K562 (cell line): Measurements from ENCODE around the gene SLC26A2. TPM values are rescaled to one million over a fixed set of nuclear protein-coding genes. Genes with fewer than 3 reads are reported as not detected.
A peak's percentile ranks its signal among the peaks of the same experiment; 100 is the strongest.

Experiments
- JUN ChIP-seq, 2 experiments: sonication (generic) in 1 of 2; formaldehyde crosslinking in 1 of 2; IDR thresholded peaks; 2 replicates each; pipeline versions ENCODE4 v1.6.1 to v1.8.0; 2012 to 2022; ENCODE audit warnings: borderline replicate concordance in 2 of 2, mild to moderate bottlenecking in 2 of 2, improper control_type of control experiment in 1 of 2, low read depth in 1 of 2, low read length in 1 of 2, missing genetic modification reagents in 1 of 2
- MYC ChIP-seq, 2 experiments: fragments of 250-450 bp in 1 of 2; sonication (Bioruptor Pico) in 1 of 2; IDR thresholded peaks; 2 replicates each; pipeline versions ENCODE4 v1.5.1 to v1.6.1; 2012 to 2021; ENCODE audit warnings: low read depth in 2 of 2, borderline replicate concordance in 1 of 2, improper control_type of control experiment in 1 of 2, low read length in 1 of 2, mild to moderate bottlenecking in 1 of 2, moderate library complexity in 1 of 2
- TAF15 ChIP-seq: fragments of 200-400 bp; formaldehyde crosslinking; IDR thresholded peaks from 2 replicates; pipeline ENCODE4 v1.6.1; 2017; ENCODE audit warnings: mild to moderate bottlenecking, low read depth, low read length, moderate library complexity
- TARDBP ChIP-seq: fragments of 450-650 bp; IDR thresholded peaks from 2 replicates; pipeline ENCODE4 v1.6.1; 2016
- ZC3H4 ChIP-seq: sonication (generic); formaldehyde crosslinking; IDR thresholded peaks from 2 replicates; pipeline ENCODE4 v1.9.0; 2021; ENCODE audit warnings: missing genetic modification reagents, borderline replicate concordance
- ZNF347 ChIP-seq: fragments of 450-650 bp; formaldehyde crosslinking; IDR thresholded peaks from 2 replicates; pipeline ENCODE4 v1.4.0; 2020; ENCODE audit warnings: low read depth, mild to moderate bottlenecking, moderate library complexity
- polyA plus RNA-seq, 8 experiments: library from polyadenylated mRNA; depleted of rRNA in 4 of 8; stranded (reverse) in 5 of 8; unstranded in 3 of 8; fragments of >200 nt; fragmentation: Nextera tagmentation in 2 of 8; fragmentation: Illumina TruSeq in 1 of 8; extraction: Ambion mirVana in 2 of 8; extraction: Trizol in 1 of 8; gene quantifications; 2 replicates each; pipeline versions ENCODE4 v1.2.1 to v1.2.3, GENCODE V29; 2011 to 2014; ENCODE audit warnings: inconsistent platforms in 1 of 8, missing spikeins in 1 of 8
- total RNA-seq, 7 experiments: library from RNA; depleted of rRNA in 6 of 7; stranded (reverse); fragments of >200 nt in 6 of 7; fragmentation: Illumina TruSeq in 2 of 7; extraction: Trizol in 2 of 7; gene quantifications; 2 replicates each; pipeline versions ENCODE4 v1.2.1 to v1.2.3, GENCODE V29; 2011 to 2021; ENCODE audit warnings: low replicate concordance in 1 of 7
- TF ChIP-seq, protein P1 (sequence below): fragments of 450-650 bp; IDR thresholded peaks from 2 replicates; pipeline ENCODE4 v1.6.1; 2018; ENCODE audit not compliant: partially characterized antibody
- TF ChIP-seq, protein P2 (sequence below): sonication (generic); formaldehyde crosslinking; IDR thresholded peaks from 2 replicates; pipeline ENCODE4 v1.8.1; 2023; ENCODE audit warnings: mild to moderate bottlenecking, missing genetic modification reagents
- TF ChIP-seq, protein P3 (sequence below): fragments of 450-650 bp; formaldehyde crosslinking; IDR thresholded peaks from 2 replicates; pipeline ENCODE4 v1.4.0; 2022; ENCODE audit warnings: missing genetic modification characterization

Gene SLC26A2
- total and polyA plus RNA-seq, 9 of the 15 experiments (the other 6 are each of a cell fraction or from before 2014, with no cell fraction given): 1.1 to 6.3 (median 3.6) TPM

DNA sequence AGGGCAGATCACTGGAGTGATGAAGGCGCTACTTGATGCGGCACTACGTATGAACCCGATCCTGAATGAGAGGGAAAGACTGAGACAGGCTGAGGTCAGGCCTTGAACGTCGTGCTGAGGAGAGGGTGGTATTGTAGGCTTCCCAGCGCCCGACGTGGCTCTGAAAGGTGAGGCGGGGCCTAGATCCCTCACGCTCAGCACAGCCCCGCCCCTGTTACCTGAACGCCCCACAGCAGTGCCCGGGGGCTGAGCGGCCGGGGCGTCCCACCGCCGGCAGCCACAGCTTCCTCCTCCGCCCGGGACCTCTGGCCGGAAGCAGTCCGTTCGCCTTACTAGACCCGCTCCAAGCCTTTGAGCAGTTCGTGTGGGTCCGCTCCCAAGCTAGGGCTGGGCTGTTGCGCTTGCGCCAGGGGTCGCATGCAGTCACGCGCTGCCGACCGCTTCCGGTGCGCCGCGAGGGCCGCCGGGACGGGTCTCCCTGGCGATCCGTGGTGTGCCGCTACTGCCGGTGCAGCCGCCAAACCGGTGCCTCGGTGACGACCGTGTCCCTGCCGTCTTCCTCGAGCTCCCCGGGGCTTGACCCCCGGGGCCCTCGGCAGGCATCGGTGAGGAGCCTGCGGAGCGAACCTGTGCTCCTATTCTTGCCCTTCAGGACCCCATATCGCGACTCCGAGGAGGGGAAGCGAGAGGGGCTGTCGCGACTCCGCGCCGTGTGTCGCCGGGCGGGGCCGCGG lies 39.9 kb downstream of the SLC26A2 start, which contains the start of the genes HMGXB3 and TIGD6 (continued):
- TF ChIP-seq, protein P1, sequence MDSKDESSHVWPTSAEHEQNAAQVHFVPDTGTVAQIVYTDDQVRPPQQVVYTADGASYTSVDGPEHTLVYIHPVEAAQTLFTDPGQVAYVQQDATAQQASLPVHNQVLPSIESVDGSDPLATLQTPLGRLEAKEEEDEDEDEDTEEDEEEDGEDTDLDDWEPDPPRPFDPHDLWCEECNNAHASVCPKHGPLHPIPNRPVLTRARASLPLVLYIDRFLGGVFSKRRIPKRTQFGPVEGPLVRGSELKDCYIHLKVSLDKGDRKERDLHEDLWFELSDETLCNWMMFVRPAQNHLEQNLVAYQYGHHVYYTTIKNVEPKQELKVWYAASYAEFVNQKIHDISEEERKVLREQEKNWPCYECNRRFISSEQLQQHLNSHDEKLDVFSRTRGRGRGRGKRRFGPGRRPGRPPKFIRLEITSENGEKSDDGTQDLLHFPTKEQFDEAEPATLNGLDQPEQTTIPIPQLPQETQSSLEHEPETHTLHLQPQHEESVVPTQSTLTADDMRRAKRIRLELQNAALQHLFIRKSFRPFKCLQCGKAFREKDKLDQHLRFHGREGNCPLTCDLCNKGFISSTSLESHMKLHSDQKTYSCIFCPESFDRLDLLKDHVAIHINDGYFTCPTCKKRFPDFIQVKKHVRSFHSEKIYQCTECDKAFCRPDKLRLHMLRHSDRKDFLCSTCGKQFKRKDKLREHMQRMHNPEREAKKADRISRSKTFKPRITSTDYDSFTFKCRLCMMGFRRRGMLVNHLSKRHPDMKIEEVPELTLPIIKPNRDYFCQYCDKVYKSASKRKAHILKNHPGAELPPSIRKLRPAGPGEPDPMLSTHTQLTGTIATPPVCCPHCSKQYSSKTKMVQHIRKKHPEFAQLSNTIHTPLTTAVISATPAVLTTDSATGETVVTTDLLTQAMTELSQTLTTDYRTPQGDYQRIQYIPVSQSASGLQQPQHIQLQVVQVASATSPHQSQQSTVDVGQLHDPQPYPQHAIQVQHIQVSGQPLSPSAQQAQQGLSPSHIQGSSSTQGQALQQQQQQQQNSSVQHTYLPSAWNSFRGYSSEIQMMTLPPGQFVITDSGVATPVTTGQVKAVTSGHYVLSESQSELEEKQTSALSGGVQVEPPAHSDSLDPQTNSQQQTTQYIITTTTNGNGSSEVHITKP: peak; percentile 30
- TF ChIP-seq ZC3H4 (CRISPR knock-in tag) (no peak), ZNF347 (CRISPR knock-in tag) (no peak), TAF15 (no peak), TARDBP (0 out of 2 replicates have a peak, but pooled peaks have one; percentile 46), JUN (IDR thresholded peaks at IDR 0.05; ENCODE audit: borderline replicate concordance, low read depth, low read length) (no peak; the same call in 1 of the 2 replicates), JUN (CRISPR knock-in tag; IDR thresholded peaks at IDR 0.05; ENCODE audit: borderline replicate concordance) (0 out of 2 replicates have a peak, but pooled peaks have one; percentile 88), MYC (IDR thresholded peaks at IDR 0.05; ENCODE audit: low read depth, low read length) (peak; percentile 94), MYC (CRISPR knock-in tag; IDR thresholded peaks at IDR 0.05; ENCODE audit: borderline replicate concordance, low read depth) (peak; percentile 69; the same call in 1 of the 2 replicates)
- TF ChIP-seq, protein P2, sequence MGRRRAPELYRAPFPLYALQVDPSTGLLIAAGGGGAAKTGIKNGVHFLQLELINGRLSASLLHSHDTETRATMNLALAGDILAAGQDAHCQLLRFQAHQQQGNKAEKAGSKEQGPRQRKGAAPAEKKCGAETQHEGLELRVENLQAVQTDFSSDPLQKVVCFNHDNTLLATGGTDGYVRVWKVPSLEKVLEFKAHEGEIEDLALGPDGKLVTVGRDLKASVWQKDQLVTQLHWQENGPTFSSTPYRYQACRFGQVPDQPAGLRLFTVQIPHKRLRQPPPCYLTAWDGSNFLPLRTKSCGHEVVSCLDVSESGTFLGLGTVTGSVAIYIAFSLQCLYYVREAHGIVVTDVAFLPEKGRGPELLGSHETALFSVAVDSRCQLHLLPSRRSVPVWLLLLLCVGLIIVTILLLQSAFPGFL (CRISPR knock-in tag): 0 out of 2 replicates have a peak, but pooled peaks have one; percentile 34
- TF ChIP-seq, protein P3, sequence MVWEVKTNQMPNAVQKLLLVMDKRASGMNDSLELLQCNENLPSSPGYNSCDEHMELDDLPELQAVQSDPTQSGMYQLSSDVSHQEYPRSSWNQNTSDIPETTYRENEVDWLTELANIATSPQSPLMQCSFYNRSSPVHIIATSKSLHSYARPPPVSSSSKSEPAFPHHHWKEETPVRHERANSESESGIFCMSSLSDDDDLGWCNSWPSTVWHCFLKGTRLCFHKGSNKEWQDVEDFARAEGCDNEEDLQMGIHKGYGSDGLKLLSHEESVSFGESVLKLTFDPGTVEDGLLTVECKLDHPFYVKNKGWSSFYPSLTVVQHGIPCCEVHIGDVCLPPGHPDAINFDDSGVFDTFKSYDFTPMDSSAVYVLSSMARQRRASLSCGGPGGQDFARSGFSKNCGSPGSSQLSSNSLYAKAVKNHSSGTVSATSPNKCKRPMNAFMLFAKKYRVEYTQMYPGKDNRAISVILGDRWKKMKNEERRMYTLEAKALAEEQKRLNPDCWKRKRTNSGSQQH (CRISPR knock-in tag): no peak
